Stimulated activated CD8-positive, alpha-beta memory T cell treated with anti-CD3 and anti-CD28 coated beads, Interleukin-7, amount 100 ng/mL, for 24 hours (primary cell): ENCODE results near the gene SHISA3.
"Not testable (repeated sequence)": the region's sequence is repeated elsewhere in the genome, so short reads cannot be mapped to it uniquely, and the experiment has no call there.

Source experiments
- DNase-seq: peaks from one replicate; pipeline ENCODE4 v3.0.0-alpha.2; 2020; ENCODE audit warnings: low read depth

The SHISA3 gene

GRCh38 chr4:42396752-42397634 lies at the start of gene SHISA3:
TSS of gene SHISA3 (plus strand) at chr4:42397488. CDS start at chr4:42398057, 569 bp downstream.
- no peak for DNase-seq

GRCh38 chr4:42348247-42348646 lies 49.0 kb upstream of the SHISA3 start:
- DNase-seq: no peak

DNA sequence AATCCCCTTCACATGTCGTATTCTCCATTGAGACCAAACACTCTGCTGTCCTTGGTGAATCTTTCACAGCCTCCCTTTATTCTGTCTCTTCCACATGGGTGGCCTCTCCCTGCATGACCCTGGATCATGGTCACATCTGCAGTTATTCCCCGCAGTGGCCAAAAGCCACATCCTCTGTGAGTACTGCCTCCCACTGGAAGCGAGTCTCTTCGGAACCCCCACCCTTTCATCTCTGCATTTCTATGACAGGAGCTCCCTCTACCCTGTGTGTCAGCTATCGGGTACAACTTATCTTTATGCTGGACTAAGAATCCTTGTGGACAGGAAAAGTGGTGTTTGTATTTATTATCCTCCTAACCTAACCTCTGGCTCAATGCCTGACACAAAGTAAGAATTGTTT lies 48.6 kb upstream of the SHISA3 start:
- DNase-seq: no peak

DNA sequence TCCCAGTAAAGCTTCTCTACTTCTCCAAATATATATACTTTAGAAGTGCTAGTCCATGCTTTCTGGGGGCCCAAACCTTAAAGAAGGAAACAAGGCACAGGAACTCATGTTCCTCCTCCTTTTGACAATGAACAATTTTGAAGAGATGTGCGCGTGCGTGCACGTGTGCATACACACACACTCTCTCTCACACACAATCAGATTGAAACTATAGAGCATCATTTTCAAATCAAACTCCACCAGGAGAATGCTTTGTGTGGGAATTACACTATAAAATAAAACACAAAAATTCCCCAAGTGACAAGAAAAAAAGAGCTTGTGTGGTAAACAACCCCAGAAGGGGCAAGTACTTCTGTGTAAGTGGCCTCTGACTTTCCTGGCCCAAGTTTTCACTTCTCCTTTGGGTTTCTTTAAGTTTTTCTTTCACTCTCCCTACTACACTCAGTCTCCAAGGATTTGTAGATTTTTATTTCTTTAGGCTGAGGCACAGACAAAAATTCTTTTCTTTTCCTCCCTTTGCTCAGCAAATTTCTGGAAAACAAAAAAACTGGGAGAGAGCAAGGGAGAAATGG lies 46.6 kb upstream of the SHISA3 start:
- DNase-seq: no peak

GRCh38 chr4:42352049-42352448 lies 45.2 kb upstream of the SHISA3 start:
- DNase-seq: no peak

GRCh38 chr4:42357325-42357724 lies 40.0 kb upstream of the SHISA3 start:
- DNase-seq: no peak

DNA sequence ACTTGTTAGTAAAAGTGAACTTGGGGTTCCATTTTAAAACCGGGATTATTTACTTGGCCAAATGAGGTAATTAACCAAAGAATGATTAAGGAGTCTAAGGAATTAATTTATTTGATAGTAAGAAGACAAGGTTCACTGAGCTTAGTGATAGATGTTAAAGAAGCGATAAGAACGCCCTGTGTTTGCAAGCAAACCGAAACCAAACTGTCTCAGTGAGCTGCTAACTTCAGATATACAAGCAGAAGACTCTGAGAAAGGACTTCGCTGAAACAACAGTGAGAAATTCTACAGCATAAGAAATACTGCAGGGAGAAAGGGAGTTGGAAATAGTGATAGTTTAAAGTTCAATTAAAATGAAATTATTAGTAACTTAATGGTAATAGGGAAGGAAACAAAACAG lies 37.6 kb upstream of the SHISA3 start:
- no peak for DNase-seq

DNA sequence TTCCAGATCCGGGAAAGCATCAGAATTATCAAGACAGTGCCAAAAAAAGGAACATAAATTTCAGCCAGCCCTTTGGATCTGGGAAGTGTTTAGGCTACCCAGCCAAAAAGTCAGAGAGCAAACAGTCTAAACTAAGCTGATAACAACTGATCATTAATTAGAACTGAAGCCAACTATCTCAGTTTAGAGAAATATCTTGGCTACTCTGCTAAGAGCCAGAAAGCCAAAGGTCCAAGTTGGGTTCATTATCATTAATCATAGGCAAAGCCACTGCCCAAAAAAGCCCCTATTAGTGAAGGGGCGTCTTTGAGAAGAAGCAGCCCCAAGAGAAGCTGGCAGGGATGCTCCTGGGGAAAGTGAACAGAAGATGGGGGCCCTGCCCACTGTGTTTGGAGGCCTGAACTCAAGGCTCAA lies 37.0 kb upstream of the SHISA3 start:
- no peak for DNase-seq

- DNase-seq: no peak
These were observed 35.8 kb upstream of the SHISA3 start for GRCh38 chr4:42361456-42361855.

DNA sequence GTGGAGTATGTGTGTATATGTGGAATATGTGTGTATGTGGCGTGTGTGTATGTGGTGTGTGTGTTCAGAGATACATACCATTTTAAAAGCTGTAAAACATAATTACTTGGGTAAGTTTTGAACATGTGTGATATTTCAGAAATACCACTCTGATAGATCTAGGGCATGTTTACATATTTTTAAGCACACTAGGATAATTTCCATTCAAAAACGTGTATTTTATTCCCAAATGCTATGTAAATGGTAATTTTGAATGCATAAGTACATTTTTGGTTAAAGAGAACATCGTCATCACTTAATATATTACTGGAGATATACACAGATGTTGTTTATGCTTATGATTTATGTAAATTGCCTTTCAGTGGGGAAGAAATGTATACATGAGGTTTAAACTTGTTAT lies 34.7 kb upstream of the SHISA3 start:
- no peak for DNase-seq

- DNase-seq: no peak
These were observed 33.7 kb upstream of the SHISA3 start for GRCh38 chr4:42363614-42364013.

- no peak for DNase-seq
These were observed 32.8 kb upstream of the SHISA3 start for GRCh38 chr4:42364266-42365053.

DNA sequence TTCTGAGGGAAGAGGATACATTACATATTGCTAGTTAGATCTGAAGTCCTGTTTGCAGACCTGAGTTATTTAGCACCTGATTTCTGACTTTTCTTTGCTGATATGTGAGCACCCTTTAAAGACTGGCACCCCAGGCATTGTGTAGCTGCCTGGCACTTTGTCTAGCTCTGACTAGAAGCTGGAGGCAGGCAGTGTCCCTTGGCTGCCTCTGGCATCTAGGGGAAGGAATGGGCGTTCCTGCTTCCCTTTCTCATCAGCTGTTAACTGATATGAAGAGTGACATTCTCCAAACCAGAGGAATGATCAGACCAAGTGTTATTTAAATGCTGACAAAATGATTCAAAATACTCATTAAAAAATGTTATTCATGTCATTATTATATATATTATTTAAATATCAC lies 30.3 kb upstream of the SHISA3 start:
- DNase-seq: no peak

- no peak for DNase-seq
These were observed 27.8 kb upstream of the SHISA3 start for GRCh38 chr4:42369489-42369888.

DNA sequence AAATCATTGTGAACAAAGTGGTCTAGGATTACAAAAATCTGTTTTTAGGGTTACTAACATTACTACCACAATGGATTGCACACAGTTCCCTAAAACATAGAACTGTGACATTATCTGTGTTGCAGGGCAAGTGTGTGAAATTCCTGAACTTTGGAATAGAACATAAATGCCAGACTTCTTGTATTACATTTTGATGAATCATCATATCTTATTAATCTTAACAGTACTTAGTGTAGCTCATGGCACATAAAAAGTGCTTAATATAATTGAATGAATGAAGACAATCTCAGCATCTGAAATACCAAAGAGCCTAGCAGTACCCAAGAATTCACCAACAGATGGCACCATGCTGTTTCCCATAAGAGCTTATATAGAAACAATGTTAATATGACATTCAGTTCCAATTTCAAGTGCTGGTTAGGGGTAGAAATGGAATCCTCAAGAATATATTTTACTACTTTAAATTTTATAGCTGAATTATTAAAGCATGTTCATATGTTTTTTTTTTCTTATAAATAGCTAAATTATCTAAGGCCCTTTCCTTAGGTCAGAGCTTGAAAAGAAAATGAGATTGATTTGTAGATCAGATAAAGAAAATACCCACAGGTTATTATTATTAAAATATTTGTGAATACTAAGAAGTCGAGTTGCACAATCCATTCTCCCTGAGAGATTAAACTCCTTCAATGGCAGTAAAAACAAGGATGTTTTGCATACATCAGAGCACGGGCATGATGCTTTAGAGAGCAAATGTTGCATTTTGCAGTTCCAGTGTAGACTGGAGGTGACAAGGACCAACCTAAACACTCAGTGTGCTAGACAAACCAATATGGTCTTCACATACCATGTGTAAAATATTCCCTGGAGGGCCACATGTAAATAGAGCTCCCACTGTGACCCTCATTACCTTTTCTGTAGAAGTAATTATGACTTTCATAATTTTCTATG lies 25.7 kb upstream of the SHISA3 start:
- DNase-seq: no peak

GRCh38 chr4:42372303-42372702 lies 25.0 kb upstream of the SHISA3 start:
- not testable (repeated sequence) for DNase-seq

DNA sequence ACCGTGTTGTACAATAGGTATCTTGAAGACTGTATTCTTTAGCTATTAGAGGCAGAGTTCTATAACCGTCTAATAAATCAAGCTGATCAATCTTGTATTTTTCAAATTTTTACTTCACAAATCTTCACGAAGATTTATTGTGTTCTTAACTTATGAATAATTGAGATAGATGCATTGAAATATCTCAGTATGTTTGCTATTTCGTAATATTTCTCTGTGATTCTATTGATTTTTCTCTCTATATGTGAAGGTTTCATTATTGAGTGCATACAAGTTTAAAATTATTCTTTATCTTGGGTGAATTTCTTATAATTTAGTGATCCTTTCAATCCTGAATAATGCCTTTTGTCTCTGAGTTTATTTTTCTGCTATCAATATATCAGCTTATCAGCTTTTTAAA lies 19.8 kb upstream of the SHISA3 start:
- DNase-seq: no peak

- DNase-seq: no peak
These were observed 15.6 kb upstream of the SHISA3 start for GRCh38 chr4:42381666-42382065.

DNA sequence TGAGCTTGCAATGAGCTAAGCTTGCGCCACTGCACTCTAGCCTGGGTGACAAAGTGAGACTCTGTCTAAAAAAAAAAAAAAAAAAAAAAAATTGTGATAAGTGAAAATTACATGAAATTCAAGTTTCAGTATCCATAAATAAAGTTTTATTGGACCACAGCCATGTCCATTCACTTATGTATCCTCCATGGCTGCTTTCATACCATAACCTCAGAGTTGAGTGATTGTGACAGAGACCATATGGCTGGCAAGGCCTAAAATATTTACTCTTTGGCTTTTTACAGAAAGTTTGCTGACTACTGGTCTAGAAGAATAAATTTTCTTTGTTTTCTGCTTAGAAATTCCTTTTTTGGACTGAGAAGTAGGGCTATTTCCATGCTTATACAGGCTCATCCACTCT lies 11.8 kb upstream of the SHISA3 start:
- no peak for DNase-seq

GRCh38 chr4:42390622-42391354 lies 6.5 kb upstream of the SHISA3 start:
- no peak for DNase-seq

DNA sequence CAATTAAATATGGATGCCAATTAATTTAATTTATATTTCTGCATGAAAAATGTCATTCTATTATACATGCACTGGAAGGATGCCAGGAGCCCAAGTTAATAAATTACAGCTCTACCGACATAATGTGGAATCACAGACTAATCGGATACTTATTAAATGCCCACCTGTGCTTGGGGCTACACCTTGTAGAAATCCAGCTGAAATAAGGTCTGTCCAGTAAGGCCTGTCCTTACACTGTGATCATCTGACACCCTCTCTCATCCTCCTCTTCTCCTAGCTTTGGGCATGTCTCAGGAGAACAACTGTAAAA lies 6.0 kb upstream of the SHISA3 start:
- no peak for DNase-seq
